SK-N-SH (cell line): ENCODE data around the gene SLC25A33.

Source experiments
- EZH2phosphoT487 ChIP-seq: fragments of 200-600 bp; sonication (generic); IDR thresholded peaks from 2 replicates; pipeline ENCODE4 v1.6.1; 2017; ENCODE audit warnings: low read depth, mixed run types, mild to moderate bottlenecking, antibody characterized with exemption, moderate library complexity, borderline replicate concordance
- SIN3A ChIP-seq: IDR thresholded peaks from 2 replicates; pipeline ENCODE4 v1.6.1; 2012; ENCODE audit warnings: low read depth, mild to moderate bottlenecking, low read length, moderate library complexity, borderline replicate concordance
- TF ChIP-seq, protein P1 (sequence below): IDR thresholded peaks from 2 replicates; pipeline ENCODE4 v1.4.0; 2012; ENCODE audit warnings: low read depth

DNA sequence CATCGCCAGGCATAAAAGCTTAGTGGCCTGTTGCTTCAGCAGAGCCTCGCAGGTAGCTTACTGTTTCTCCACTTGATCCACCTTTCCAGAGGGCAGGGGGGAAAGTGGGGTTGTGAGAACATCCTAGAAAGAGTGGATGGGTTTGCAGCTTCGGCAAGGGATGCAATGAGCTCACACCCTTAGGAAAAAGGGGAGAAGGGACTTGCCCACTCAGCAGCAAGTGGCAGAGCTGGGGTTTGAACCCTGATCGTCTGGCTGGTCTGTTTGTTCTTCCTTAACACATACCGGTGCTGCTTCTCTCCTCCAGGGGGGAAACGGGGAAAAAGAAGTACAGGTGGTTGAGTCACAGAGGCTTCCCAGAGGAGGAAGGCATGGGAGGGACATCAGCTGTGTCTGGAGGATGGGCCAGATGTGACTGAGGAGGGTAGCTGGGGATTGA is 50.5 kb downstream of the SLC25A33 start:
- TF ChIP-seq EZH2phosphoT487, result no peak
- no peak for TF ChIP-seq SIN3A
- TF ChIP-seq, protein P1, sequence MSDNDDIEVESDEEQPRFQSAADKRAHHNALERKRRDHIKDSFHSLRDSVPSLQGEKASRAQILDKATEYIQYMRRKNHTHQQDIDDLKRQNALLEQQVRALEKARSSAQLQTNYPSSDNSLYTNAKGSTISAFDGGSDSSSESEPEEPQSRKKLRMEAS, result no peak
